OCI-LY7 (cell line): ENCODE measurements around the gene COL1A2. TPM values are rescaled to one million over a fixed set of nuclear protein-coding genes. Genes with fewer than 3 reads are reported as not detected.

ENCODE experiments used
- BruUV-seq: library from RNA; stranded (reverse); fragments of 400-500 nt; replicated peaks from 2 replicates; lab custom pipeline; 2021; lab: Mats Ljungman, UMichigan
- CTCF ChIA-PET: fragments of 300-600 bp; sonication (Branson Sonifier 250); formaldehyde crosslinking; loops from one replicate; lab custom pipeline; 2022; ENCODE audit warnings: antibody characterized with exemption; ENCODE audit not compliant: unreplicated experiment; lab: Charles Lee
- POLR2A ChIA-PET: fragments of 300-600 bp; sonication (Branson Sonifier 250); formaldehyde crosslinking; loops from one replicate; lab custom pipeline; 2022; ENCODE audit warnings: antibody characterized with exemption; lab: Charles Lee
- DNase-seq: peaks from one replicate; pipeline ENCODE4 v3.0.0-alpha.2; 2015; ENCODE audit warnings: low spot score
- H2AFZ ChIP-seq: fragments of 200-600 bp; sonication (generic), shearing (Covaris generic); 2 replicates; pipeline ENCODE4 v1.6.1; 2014; ENCODE audit warnings: mild to moderate bottlenecking, antibody characterized with exemption, low read length, moderate library complexity
- H3K27ac ChIP-seq: fragments of 200-600 bp; sonication (generic); 2 replicates; pipeline ENCODE4 v1.5.1; 2014; ENCODE audit warnings: mixed run types, low read depth, mild to moderate bottlenecking, moderate library complexity, low read length, inconsistent platforms; ENCODE audit not compliant: poor library complexity, severe bottlenecking
- H3K36me3 ChIP-seq: fragments of 200-600 bp; sonication (generic); 2 replicates; pipeline ENCODE4 v1.6.1; 2014; ENCODE audit warnings: mild to moderate bottlenecking, antibody characterized with exemption, low read length, moderate library complexity, mixed read lengths; ENCODE audit not compliant: insufficient read depth
- H3K4me1 ChIP-seq: fragments of 200-600 bp; sonication (generic); 2 replicates; pipeline ENCODE4 v1.5.1; 2014; ENCODE audit warnings: mild to moderate bottlenecking, low read length; ENCODE audit not compliant: insufficient read depth, poor library complexity, severe bottlenecking
- H3K4me2 ChIP-seq: fragments of 200-600 bp; sonication (generic); 2 replicates; pipeline ENCODE4 v1.6.1; 2014; ENCODE audit warnings: mild to moderate bottlenecking, low read length
- H3K4me3 ChIP-seq: fragments of 200-600 bp; sonication (generic); 2 replicates; pipeline ENCODE4 v1.5.1; 2014; ENCODE audit warnings: mild to moderate bottlenecking, low read depth, low read length; ENCODE audit not compliant: poor library complexity, severe bottlenecking
- H3K79me2 ChIP-seq: fragments of 200-600 bp; sonication (generic); 2 replicates; pipeline ENCODE4 v1.6.1; 2016; ENCODE audit warnings: low read depth, mild to moderate bottlenecking, low read length, moderate library complexity, mixed read lengths; ENCODE audit not compliant: insufficient read depth
- H3K9me2 ChIP-seq: fragments of 200-600 bp; sonication (generic); 2 replicates; pipeline ENCODE4 v1.6.1; 2016; ENCODE audit warnings: mild to moderate bottlenecking, low read length, mixed read lengths; ENCODE audit not compliant: insufficient read depth
- H3K9me3 ChIP-seq: fragments of 200-600 bp; sonication (generic); 2 replicates; pipeline ENCODE4 v1.6.1; 2014; ENCODE audit warnings: mild to moderate bottlenecking, mixed run types, low read length, mixed read lengths
- H4K20me1 ChIP-seq: fragments of 200-600 bp; sonication (generic); 2 replicates; pipeline ENCODE4 v1.6.1; 2014; ENCODE audit warnings: mild to moderate bottlenecking, antibody characterized with exemption, low read length, moderate library complexity, mixed read lengths; ENCODE audit not compliant: insufficient read depth
- CTCF ChIP-seq: fragments of 200-600 bp; sonication (generic); conservative IDR thresholded peaks from 2 replicates; pipeline ENCODE4 v1.5.1; 2014; ENCODE audit warnings: mild to moderate bottlenecking, antibody characterized with exemption, low read length, moderate library complexity, mixed read lengths
- EZH2phosphoT487 ChIP-seq: fragments of 200-600 bp; sonication (generic); IDR thresholded peaks from 2 replicates; pipeline ENCODE4 v1.6.1; 2018; ENCODE audit warnings: low read depth, borderline replicate concordance, mild to moderate bottlenecking, mixed run types, antibody characterized with exemption, low read length, moderate library complexity, mixed read lengths
- intact Hi-C: fragments of 100-400 bp; cut with micrococcal nuclease; formaldehyde crosslinking; loops from one replicate; pipeline ENCODE4 v1.10.0; 2022; ENCODE audit not compliant: unreplicated experiment
- total RNA-seq, 2 experiments: library from RNA; depleted of rRNA in 1 of 2; stranded (reverse); fragments of >200 nt in 1 of 2; shearing (Covaris generic) in 1 of 2; gene quantifications; 2 replicates each; pipeline ENCODE4 v1.2.3, GENCODE V29; 2014 to 2022

The COL1A2 gene
- total RNA-seq, 2 experiments from 2014 or later = not detected

- Histone ChIP-seq H3K4me3 (no peak overlapping the region), H3K9me2 (no peaks in the 10 kb centered on the region), H4K20me1 (no peaks in the 10 kb centered on the region), H3K36me3 (no peaks in the 10 kb centered on the region), H3K9me3 (no peaks in the 10 kb centered on the region), H2AFZ (no peak overlapping the region), H3K4me2 (no peak overlapping the region), H3K4me1 (no peaks in the 10 kb centered on the region), H3K79me2 (no peaks in the 10 kb centered on the region), H3K27ac (no peak overlapping the region)
- CTCF ChIA-PET = no interaction called here
- DNase-seq = no peak
- intact Hi-C loops = no loop called here
- no TSS peak for BruUV-seq
- TF ChIP-seq EZH2phosphoT487 (no peak), CTCF (no peak)
- POLR2A ChIA-PET = interaction anchor here (0.7 kb wide), 1 partner anchor 462 kb away, joined by 3 read pairs; no protein-coding TSS in a partner anchor
These were observed 44.0 kb upstream of the COL1A2 start for GRCh38 chr7:94350734-94351133.

GRCh38 chr7:94351703-94352102, 43.0 kb upstream of the COL1A2 start:
- Histone ChIP-seq H4K20me1 (no peaks in the 10 kb centered on the region), H3K4me2 (no peak overlapping the region), H3K9me2 (no peaks in the 10 kb centered on the region), H3K36me3 (no peaks in the 10 kb centered on the region), H3K9me3 (no peaks in the 10 kb centered on the region), H3K4me3 (no peak overlapping the region), H2AFZ (no peak overlapping the region), H3K79me2 (no peaks in the 10 kb centered on the region), H3K27ac (no peak overlapping the region), H3K4me1 (no peaks in the 10 kb centered on the region)
- no peak for DNase-seq
- CTCF ChIA-PET = no interaction called here
- BruUV-seq = no TSS peak
- TF ChIP-seq EZH2phosphoT487 = no peak
- TF ChIP-seq CTCF = no peak
- POLR2A ChIA-PET = no interaction called here
- intact Hi-C loops = no loop called here

- Histone ChIP-seq H2AFZ (no peak overlapping the region), H4K20me1 (no peaks in the 10 kb centered on the region), H3K4me3 (no peak overlapping the region), H3K79me2 (no peaks in the 10 kb centered on the region), H3K4me2 (no peak overlapping the region), H3K36me3 (no peaks in the 10 kb centered on the region), H3K4me1 (no peaks in the 10 kb centered on the region), H3K9me3 (no peaks in the 10 kb centered on the region), H3K27ac (no peak overlapping the region), H3K9me2 (no peaks in the 10 kb centered on the region)
- ChIA-PET CTCF (no interaction called here), POLR2A (no interaction called here)
- BruUV-seq = no TSS peak
- DNase-seq = no peak
- intact Hi-C loops = no loop called here
- TF ChIP-seq CTCF = no peak
- TF ChIP-seq EZH2phosphoT487 = no peak
These were observed 41.8 kb upstream of the COL1A2 start for GRCh38 chr7:94352887-94353286.
